Pancreas (tissue), 10 donors: Measurements from ENCODE around the gene TMEM151B. TPM values are rescaled to one million over a fixed set of nuclear protein-coding genes. Genes with fewer than 3 reads are reported as not detected.
A peak's percentile ranks its signal among the peaks of the same experiment; 100 is the strongest.

ENCODE experiments used
- ATAC-seq, 4 donors: fragments of 200-7000 bp; cut with Tn5 transposase; one replicate each; pipeline versions ENCODE4 v1.8.0 to v1.9.1; 2020; ENCODE audit warnings: mild to moderate bottlenecking in 4 of 4, moderate library complexity in 4 of 4
- DNase-seq, 6 donors: peaks; one replicate each; pipeline ENCODE4 v3.0.0-alpha.2; 2020
- FAIRE-seq: peaks from 2 replicates; lab custom pipeline; 2012; peaks lifted over from hg19 to GRCh38; lab: Jason Lieb, UNC
- H3K27ac ChIP-seq, 4 donors: fragments of 200-600 bp; sonication (generic); 1 replicate in 3 of 4; 2 replicates in 1 of 4; pipeline versions ENCODE4 v1.5.0 to v1.8.0; 2020
- H3K27me3 ChIP-seq, 4 donors: fragments of 200-600 bp; one replicate each; pipeline ENCODE4 v1.8.0; 2021
- H3K36me3 ChIP-seq, 3 donors: fragments of 200-600 bp; sonication (generic) in 1 of 3; one replicate each; pipeline versions ENCODE4 v1.5.0 to v1.8.0; 2020 to 2021
- H3K4me1 ChIP-seq, 3 donors: fragments of 200-600 bp; one replicate each; pipeline ENCODE4 v1.8.0; 2021
- H3K4me3 ChIP-seq, 4 donors: fragments of 200-600 bp; sonication (generic) in 2 of 4; one replicate each; pipeline versions ENCODE4 v1.5.0 to v1.8.0; 2020 to 2021
- H3K9me3 ChIP-seq, 4 donors: fragments of 200-600 bp; one replicate each; pipeline ENCODE4 v1.8.0; 2021
- WGBS, 2 donors: extraction: QIAGEN DNeasy Blood & Tissue Kit; methylation state at CpG; one replicate each; pipeline ENCODE4 v1.1.7; 2013; 5-methylcytosine and 5-hydroxymethylcytosine counted together
- intact Hi-C, 3 donors: fragments of 100-400 bp; cut with DNase I; formaldehyde crosslinking; loops; one replicate each; pipeline versions ENCODE4 v1.11.1 to v1.14.2; 2022
- polyA plus RNA-seq, 2 donors: library from polyadenylated mRNA; stranded (reverse); fragments of 200-250 nt; gene quantifications; one replicate each; pipeline ENCODE4 v1.2.3, GENCODE V29; 2013
- total RNA-seq, 6 donors: library from RNA; stranded (reverse); fragmentation: NEBNext Ultra II Directional in 4 of 6; extraction: Animal tissue kit (Norgen Biotek cat#: 25700) in 4 of 6; gene quantifications; one replicate each; pipeline versions ENCODE4 v1.2.1 to v1.2.4, GENCODE V29; 2021 to 2023
- TF ChIP-seq, protein P1 (sequence below), 4 donors: fragments of 200-600 bp; sonication (generic) in 3 of 4; IDR thresholded peaks; one replicate each; pipeline versions ENCODE4 v1.5.0 to v1.8.0; 2021; ENCODE audit warnings: antibody characterized with exemption in 4 of 4
- donor health status: healthy with polysubstance abuse.
- donor health status: DM: no; HTN: no; CAD: no; lungs with moderate emphysema.
- donor health status: DM: no; HTN: no; CAD: no.
- donor health status: control.
- donor health status: control.
- donor health status: Bipolar disorder and iron deficiency.
- donor health status: DM: yes; HTN: yes; CAD: no.
- donor health status: DM: no; HTN: no; CAD: no.
- donor health status: DM: no; HTN: no; CAD: no.
- donor health status: DM: yes; HTN: yes; CAD: no.

Gene TMEM151B
- total and polyA plus RNA-seq, 8 donors: 0.06 to 0.65 (median 0.12) TPM; not detected in 2

DNA sequence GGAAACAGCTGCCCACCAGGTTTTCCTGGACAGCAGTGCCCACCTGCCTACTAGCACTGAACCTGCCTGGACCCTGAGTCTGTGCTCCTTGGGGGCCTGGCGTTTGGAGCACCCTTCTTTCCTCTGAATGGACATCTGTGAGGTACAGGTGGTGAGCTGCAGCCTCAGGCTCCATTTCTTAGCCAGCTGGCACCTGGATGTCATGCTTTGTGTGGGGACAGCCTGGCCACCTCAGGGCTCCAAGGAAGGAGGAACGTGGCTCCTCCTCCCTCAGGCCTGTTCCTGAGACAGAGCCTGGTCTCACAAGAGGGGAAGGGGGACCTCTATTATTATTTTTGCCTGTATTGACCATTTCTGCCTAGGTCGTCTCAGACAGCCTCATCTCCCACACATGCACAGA lies 8.1 kb downstream of the TMEM151B start:
- Histone ChIP-seq H3K4me3 (no peak overlapping the region), H3K27ac (no peak overlapping the region), H3K9me3 (no peaks in the 10 kb centered on the region), H3K4me1 (peaks cover 0 to 3% (median 0%) of the 10 kb centered on the region in 3 donors), H3K27me3 (peaks cover 0 to 9% (median 3%) of the 10 kb centered on the region in 4 donors), H3K36me3 (no peaks in the 10 kb centered on the region)
- FAIRE-seq (no peak), DNase-seq (peak in 1 of 6 donors; percentile 25), ATAC-seq (no peak)
- 52 to 59% methylated on average over 3 of the region's 3 CpGs for WGBS, 2 donors
- intact Hi-C loops: no loop called here
- TF ChIP-seq, protein P1, sequence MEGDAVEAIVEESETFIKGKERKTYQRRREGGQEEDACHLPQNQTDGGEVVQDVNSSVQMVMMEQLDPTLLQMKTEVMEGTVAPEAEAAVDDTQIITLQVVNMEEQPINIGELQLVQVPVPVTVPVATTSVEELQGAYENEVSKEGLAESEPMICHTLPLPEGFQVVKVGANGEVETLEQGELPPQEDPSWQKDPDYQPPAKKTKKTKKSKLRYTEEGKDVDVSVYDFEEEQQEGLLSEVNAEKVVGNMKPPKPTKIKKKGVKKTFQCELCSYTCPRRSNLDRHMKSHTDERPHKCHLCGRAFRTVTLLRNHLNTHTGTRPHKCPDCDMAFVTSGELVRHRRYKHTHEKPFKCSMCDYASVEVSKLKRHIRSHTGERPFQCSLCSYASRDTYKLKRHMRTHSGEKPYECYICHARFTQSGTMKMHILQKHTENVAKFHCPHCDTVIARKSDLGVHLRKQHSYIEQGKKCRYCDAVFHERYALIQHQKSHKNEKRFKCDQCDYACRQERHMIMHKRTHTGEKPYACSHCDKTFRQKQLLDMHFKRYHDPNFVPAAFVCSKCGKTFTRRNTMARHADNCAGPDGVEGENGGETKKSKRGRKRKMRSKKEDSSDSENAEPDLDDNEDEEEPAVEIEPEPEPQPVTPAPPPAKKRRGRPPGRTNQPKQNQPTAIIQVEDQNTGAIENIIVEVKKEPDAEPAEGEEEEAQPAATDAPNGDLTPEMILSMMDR (IDR thresholded peaks at IDR 0.05): no peak

DNA sequence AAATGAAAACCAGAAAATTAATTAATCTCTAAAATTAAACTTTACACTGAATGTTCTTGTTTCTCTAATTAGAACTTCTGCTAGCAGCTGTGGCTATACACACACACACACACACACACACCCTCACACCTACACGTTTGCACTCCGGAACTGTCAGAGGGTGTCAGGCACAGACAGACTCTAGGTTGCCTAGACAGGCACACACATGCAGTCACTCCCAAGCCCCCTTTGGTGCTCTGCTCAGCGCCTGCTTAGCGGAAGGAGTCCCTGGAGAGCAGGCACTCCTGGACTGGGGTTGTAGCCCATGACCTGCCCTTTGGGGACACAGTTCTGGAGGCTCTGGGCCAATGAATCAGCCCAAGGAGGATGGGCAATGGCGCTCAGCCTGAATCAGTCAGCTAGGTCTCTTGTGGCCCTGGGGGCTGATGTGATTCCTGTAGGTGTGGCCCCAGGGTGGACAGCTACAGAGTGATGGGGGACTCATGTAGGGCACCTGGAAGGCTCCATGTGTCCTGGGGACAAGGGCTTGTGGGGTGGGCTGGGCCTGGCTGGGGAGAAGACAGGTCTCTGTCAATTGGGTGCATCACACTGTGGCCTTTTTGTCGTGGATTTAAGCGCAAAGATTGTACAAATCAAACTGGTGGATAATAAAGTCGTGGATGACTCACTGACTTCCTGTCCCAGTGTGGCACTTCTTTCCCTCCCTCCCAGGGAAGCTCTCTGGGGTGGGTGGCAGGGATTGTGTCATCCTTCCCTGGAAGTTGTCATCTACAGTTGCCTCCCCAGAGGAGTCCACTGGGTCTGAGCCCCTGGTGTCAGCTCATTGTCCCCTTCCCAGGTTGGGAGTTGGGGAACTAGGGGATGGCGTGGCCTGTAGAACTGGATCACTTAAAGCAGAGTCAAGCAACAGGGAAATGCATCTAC lies 8.8 kb downstream of the TMEM151B start:
- no peak overlapping the region for H3K4me3 ChIP-seq
- no peaks in the 10 kb centered on the region for H3K36me3 ChIP-seq
- 61 to 64% methylated on average over 9 of the region's 9 CpGs for WGBS, 2 donors
- no peaks in the 10 kb centered on the region for H3K9me3 ChIP-seq
- FAIRE-seq (no peak), ATAC-seq (no peak), DNase-seq (peak in 1 of 6 donors; percentile 23)
- intact Hi-C loops: no loop called here
- H3K4me1 ChIP-seq: peaks cover 0 to 3% (median 0%) of the 10 kb centered on the region in 3 donors
- TF ChIP-seq, protein P1 (IDR thresholded peaks at IDR 0.05): no peak
- H3K27me3 ChIP-seq: peaks cover 0 to 9% (median 3%) of the 10 kb centered on the region in 4 donors
- no peak overlapping the region for H3K27ac ChIP-seq

DNA sequence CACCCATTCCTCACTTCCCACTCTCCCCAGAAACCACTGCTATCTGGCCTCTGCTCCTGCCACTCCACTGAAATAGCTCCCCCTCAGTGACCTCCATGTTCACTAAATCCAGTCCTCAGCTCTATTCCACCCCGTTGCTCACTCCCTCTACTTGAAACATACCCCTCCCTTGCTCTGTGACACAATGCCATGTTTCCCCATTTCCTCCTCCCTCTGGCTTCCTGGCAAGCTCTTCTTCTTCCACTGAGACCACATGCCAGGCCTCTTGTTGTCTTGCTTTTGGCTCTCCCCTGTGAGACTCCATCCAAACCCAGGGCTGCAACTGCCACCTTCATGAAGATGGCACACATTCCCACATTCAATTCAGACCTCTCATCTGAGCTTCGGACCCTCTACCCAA lies 13.9 kb downstream of the TMEM151B start:
- 34 to 35% methylated on average over 2 of the region's 2 CpGs for WGBS, 2 donors
- H3K27ac ChIP-seq: no peak overlapping the region
- no peak overlapping the region for H3K4me3 ChIP-seq
- intact Hi-C loops: no loop called here
- H3K27me3 ChIP-seq: no peaks in the 10 kb centered on the region
- DNase-seq (no peak), ATAC-seq (no peak), FAIRE-seq (no peak)
- no peaks in the 10 kb centered on the region for H3K4me1 ChIP-seq
- TF ChIP-seq, protein P1 (IDR thresholded peaks at IDR 0.05): no peak
- H3K36me3 ChIP-seq: no peaks in the 10 kb centered on the region
- H3K9me3 ChIP-seq: no peaks in the 10 kb centered on the region

DNA sequence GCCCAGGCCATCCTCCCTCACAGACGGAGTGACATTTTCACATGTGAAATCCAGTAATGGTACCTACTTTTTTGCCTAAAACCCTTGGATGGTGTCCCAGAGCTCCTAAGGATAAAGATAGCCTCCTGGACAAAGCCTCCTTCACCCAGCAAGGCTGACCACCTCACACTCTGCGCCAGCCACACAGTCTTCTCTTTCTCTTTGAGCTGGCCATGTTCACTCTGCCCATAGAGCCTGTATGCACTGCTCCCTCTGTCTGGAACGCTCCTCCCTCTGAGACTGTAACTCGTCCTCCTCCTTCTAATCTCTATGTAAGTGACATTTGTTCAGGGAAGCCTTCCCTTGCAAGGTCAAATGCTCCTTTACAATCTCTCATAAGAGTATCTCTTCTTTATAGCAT lies 14.6 kb downstream of the TMEM151B start:
- H3K27ac ChIP-seq: no peak overlapping the region
- H3K27me3 ChIP-seq: no peaks in the 10 kb centered on the region
- intact Hi-C loops: no loop called here
- WGBS, 2 donors: 38 to 45% methylated on average over 4 of the region's 4 CpGs
- no peaks in the 10 kb centered on the region for H3K36me3 ChIP-seq
- H3K9me3 ChIP-seq: no peaks in the 10 kb centered on the region
- no peak overlapping the region for H3K4me3 ChIP-seq
- no peak for ATAC-seq
- H3K4me1 ChIP-seq: no peaks in the 10 kb centered on the region
- TF ChIP-seq, protein P1 (IDR thresholded peaks at IDR 0.05): no peak
- no peak for DNase-seq
- no peak for FAIRE-seq
